Calu3 (cell line): ENCODE data around the gene SOCS6. TPM values are rescaled to one million over a fixed set of nuclear protein-coding genes. Genes with fewer than 3 reads are reported as not detected.
A peak's percentile ranks its signal among the peaks of the same experiment; 100 is the strongest.
"Not testable (repeated sequence)": the region's sequence is repeated elsewhere in the genome, so short reads cannot be mapped to it uniquely, and the experiment has no call there.

ENCODE experiments used
- BruUV-seq: library from RNA; stranded (reverse); fragments of 400-500 nt; replicated peaks from 2 replicates; lab custom pipeline; 2021; lab: Mats Ljungman, UMichigan
- CTCF ChIA-PET: fragments of 300-600 bp; sonication (Branson Sonifier 250); formaldehyde crosslinking; loops from one replicate; lab custom pipeline; 2022; ENCODE audit warnings: antibody characterized with exemption; lab: Charles Lee
- DNase-seq: peaks from one replicate; pipeline ENCODE4 v3.0.0; 2022
- H3K27ac Mint-ChIP-seq: one replicate; pipeline ENCODE4 v1.8.0; 2022; ENCODE audit warnings: mixed read lengths; ENCODE audit not compliant: unreplicated experiment
- H3K27me3 Mint-ChIP-seq: one replicate; pipeline ENCODE4 v1.8.0; 2022; ENCODE audit warnings: mixed read lengths; ENCODE audit not compliant: unreplicated experiment
- H3K36me3 Mint-ChIP-seq: one replicate; pipeline ENCODE4 v1.8.0; 2022; ENCODE audit warnings: mild to moderate bottlenecking, moderate library complexity, mixed read lengths; ENCODE audit not compliant: insufficient read depth, unreplicated experiment
- H3K4me1 Mint-ChIP-seq: one replicate; pipeline ENCODE4 v1.8.0; 2022; ENCODE audit warnings: mild to moderate bottlenecking, low read depth, mixed read lengths; ENCODE audit not compliant: unreplicated experiment
- H3K4me3 Mint-ChIP-seq: one replicate; pipeline ENCODE4 v1.8.0; 2022; ENCODE audit warnings: mild to moderate bottlenecking, low read depth, moderate library complexity, mixed read lengths; ENCODE audit not compliant: unreplicated experiment
- H3K9me3 Mint-ChIP-seq: one replicate; pipeline ENCODE4 v1.8.0; 2022; ENCODE audit warnings: low read depth, mixed read lengths; ENCODE audit not compliant: unreplicated experiment
- intact Hi-C: fragments of 100-400 bp; cut with micrococcal nuclease; formaldehyde crosslinking; loops from one replicate; pipeline ENCODE4 v1.10.0; 2022; ENCODE audit not compliant: unreplicated experiment
- total RNA-seq: library from RNA; stranded (reverse); gene quantifications from 2 replicates; pipeline ENCODE4 v1.2.3, GENCODE V29; 2022
- TF ChIP-seq, protein P1 (sequence below): fragments of 200-600 bp; IDR thresholded peaks from one replicate; pipeline ENCODE4 v1.8.0; 2022; ENCODE audit warnings: antibody characterized with exemption; ENCODE audit not compliant: unreplicated experiment

SOCS6 gene
- total RNA-seq, 1 experiment from 2014 or later: 33.0 TPM

DNA sequence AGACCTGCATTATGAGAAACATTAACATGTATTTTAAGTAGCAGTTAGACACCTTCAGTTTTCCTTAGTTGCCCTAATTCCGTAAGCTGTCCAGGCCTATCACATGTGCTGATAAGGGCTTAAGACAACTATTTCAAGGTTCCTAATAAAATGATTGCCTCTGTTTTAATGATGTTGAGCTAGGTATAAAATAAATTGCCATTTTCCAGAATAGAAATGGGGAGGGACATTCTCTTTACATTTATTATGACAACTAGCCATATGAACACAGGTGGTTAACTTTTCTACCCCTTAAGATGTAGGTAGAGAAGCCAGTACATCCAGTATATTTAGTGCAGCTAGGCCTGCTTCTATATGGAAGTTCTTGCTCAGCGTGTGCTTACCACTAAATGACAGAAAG, 65.9 kb downstream of the SOCS6 start:
- DNase-seq: no peak
- Mint-ChIP-seq H3K9me3 (peaks cover 6% of the 10 kb centered on the region), H3K27ac (no peak overlapping the region), H3K27me3 (no peaks in the 10 kb centered on the region), H3K4me3 (no peak overlapping the region), H3K4me1 (peaks cover 33% of the 10 kb centered on the region), H3K36me3 (peaks cover 29% of the 10 kb centered on the region)
- intact Hi-C loops: loop anchor here (5.0 kb wide), 1 partner anchor 68 kb away; no protein-coding TSS in a partner anchor
- no TSS peak for BruUV-seq
- TF ChIP-seq, protein P1, sequence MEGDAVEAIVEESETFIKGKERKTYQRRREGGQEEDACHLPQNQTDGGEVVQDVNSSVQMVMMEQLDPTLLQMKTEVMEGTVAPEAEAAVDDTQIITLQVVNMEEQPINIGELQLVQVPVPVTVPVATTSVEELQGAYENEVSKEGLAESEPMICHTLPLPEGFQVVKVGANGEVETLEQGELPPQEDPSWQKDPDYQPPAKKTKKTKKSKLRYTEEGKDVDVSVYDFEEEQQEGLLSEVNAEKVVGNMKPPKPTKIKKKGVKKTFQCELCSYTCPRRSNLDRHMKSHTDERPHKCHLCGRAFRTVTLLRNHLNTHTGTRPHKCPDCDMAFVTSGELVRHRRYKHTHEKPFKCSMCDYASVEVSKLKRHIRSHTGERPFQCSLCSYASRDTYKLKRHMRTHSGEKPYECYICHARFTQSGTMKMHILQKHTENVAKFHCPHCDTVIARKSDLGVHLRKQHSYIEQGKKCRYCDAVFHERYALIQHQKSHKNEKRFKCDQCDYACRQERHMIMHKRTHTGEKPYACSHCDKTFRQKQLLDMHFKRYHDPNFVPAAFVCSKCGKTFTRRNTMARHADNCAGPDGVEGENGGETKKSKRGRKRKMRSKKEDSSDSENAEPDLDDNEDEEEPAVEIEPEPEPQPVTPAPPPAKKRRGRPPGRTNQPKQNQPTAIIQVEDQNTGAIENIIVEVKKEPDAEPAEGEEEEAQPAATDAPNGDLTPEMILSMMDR: no peak
- CTCF ChIA-PET: no interaction called here

DNA sequence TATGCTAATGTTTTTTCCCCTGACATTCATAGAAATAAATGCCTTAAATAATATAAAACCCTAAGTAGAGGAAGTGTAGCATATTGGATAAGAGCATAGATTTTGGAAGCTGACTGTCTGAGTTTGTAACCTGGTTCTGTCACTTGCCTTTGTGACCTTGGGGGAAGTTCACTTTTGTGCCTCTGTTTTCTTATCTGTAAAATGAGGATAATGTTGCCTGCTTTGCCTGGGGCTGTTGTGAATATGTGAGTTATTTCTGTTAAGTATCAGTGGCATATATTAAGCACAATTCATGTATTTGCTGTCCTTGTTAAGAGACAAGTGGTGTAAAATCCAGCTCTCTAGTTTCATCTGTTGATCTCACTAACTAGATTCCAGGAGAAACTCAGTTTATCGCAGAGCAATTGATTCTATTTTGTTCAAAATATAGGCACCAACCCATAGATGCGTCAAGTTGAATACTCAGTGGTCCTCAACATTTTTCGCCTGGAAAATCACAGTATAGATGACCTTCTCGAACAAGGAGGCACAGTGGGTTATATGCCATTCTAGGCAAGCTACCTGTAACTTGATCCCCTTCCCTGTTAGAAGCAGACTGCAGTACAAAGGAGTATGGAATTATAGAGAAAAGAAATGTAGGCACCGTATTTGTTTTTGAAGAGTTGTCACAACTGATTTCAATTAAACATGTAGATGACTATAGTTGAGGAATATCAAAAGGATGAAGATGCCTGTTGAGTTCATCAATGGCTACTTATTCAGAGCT, 67.0 kb downstream of the SOCS6 start:
- no TSS peak for BruUV-seq
- CTCF ChIA-PET: no interaction called here
- DNase-seq: no peak
- no peak overlapping the region for H3K4me3 Mint-ChIP-seq
- no peaks in the 10 kb centered on the region for H3K27me3 Mint-ChIP-seq
- peaks cover 25% of the 10 kb centered on the region for H3K36me3 Mint-ChIP-seq
- H3K9me3 Mint-ChIP-seq: peaks cover 6% of the 10 kb centered on the region
- intact Hi-C loops: loop anchor here (5.0 kb wide), 1 partner anchor 66 kb away; no protein-coding TSS in a partner anchor
- peak overlapping the region; percentile 5 for H3K27ac Mint-ChIP-seq
- TF ChIP-seq, protein P1: no peak
- peaks cover 33% of the 10 kb centered on the region for H3K4me1 Mint-ChIP-seq

DNA sequence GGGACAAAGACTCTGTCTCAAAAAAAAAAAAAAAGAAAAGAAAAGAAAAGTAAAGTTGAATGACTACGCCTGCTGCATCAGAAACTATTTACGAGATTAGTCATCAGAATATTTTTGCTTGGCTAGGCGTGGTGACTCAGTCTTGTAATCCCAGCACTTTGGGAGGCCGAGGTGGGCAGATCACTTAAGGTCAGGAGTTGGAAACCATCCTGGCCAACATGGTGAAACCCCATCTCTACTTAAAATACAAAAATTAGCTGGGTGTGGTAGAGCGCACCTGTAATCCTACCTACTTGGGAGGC, 69.2 kb downstream of the SOCS6 start:
- Mint-ChIP-seq H3K4me3 (peak overlapping the region; percentile 44), H3K27ac (peak overlapping the region; percentile 5)
- intact Hi-C loops: loop anchor here (5.0 kb wide), 1 partner anchor 64 kb away; no protein-coding TSS in a partner anchor

DNA sequence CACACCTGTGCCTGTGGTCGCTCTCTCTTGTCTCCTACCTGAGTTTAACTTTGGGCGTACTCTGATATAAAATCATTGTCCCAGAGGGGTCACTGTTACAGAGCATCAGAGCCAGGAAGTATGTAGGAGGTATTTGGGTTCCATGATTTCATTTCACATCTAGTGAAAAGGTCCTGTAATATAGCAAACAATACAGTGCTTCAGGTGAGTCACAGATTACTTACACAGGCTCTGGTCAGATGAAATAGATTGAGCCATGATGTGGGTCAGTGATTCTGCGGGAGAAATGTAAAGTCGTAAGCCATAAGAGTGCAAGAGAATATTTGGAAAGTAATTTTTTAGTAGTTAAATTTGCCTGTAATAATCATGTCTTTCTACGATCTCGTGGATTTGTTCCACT, 70.2 kb downstream of the SOCS6 start:
- peaks cover 41% of the 10 kb centered on the region for H3K4me1 Mint-ChIP-seq
- no peak overlapping the region for H3K4me3 Mint-ChIP-seq
- no peak for DNase-seq
- intact Hi-C loops: loop anchor here (5.0 kb wide), 1 partner anchor 63 kb away; no protein-coding TSS in a partner anchor
- TF ChIP-seq, protein P1: no peak
- no TSS peak for BruUV-seq
- H3K27me3 Mint-ChIP-seq: no peaks in the 10 kb centered on the region
- H3K9me3 Mint-ChIP-seq: peaks cover 2% of the 10 kb centered on the region
- peaks cover 7% of the 10 kb centered on the region for H3K36me3 Mint-ChIP-seq
- CTCF ChIA-PET: no interaction called here
- peak overlapping the region; percentile 5 for H3K27ac Mint-ChIP-seq

More for the DNA sequence above, 69.2 kb downstream of the SOCS6 start:
- not testable (repeated sequence) for H3K9me3 Mint-ChIP-seq, H3K27me3 Mint-ChIP-seq, DNase-seq, BruUV-seq
- Mint-ChIP-seq H3K36me3 (peaks cover 17% of the 10 kb centered on the region), H3K4me1 (peaks cover 33% of the 10 kb centered on the region)
- CTCF ChIA-PET: interaction anchor here (0.8 to 1.1 kb wide), 5 partner anchors 8 to 64 kb away, joined by 3 to 6 read pairs (median 3); no protein-coding TSS in a partner anchor

DNA sequence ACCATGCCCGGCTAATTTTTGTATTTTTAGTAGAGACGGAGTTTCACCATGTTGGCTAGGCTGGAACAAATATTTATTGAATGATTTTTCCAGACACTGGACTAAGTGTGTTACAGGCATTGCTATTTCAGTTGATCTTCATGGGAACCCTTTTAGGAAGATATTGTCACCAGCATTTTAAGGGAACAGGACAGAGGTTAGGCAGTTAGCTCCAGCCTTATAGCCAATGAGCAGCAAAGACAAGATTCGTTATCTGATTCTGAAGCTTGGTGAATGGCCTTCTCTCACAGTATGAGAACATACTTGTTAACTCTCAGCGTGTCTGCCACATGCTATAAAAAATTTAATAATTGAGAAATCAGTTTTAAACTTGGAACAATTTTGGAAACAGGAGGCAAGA, 73.4 kb downstream of the SOCS6 start:
- BruUV-seq: no TSS peak
- peaks cover 7% of the 10 kb centered on the region for H3K36me3 Mint-ChIP-seq
- no peak for DNase-seq
- H3K4me3 Mint-ChIP-seq: no peak overlapping the region
- H3K27ac Mint-ChIP-seq: no peak overlapping the region
- peaks cover 49% of the 10 kb centered on the region for H3K4me1 Mint-ChIP-seq
- peaks cover 6% of the 10 kb centered on the region for H3K9me3 Mint-ChIP-seq
- intact Hi-C loops: no loop called here
- CTCF ChIA-PET: no interaction called here
- TF ChIP-seq, protein P1: no peak
- H3K27me3 Mint-ChIP-seq: no peaks in the 10 kb centered on the region
